Epithelial cell of esophagus (primary cell): ENCODE data around the gene CBX4.

Experiments
- DNase-seq: peaks from one replicate; pipeline ENCODE4 v3.0.0; 2010; ENCODE audit warnings: low read depth
- H3K4me3 ChIP-seq: 2 replicates; pipeline ENCODE4 v1.5.1; 2011; ENCODE audit warnings: mild to moderate bottlenecking, low read length, control low read depth
- CTCF ChIP-seq: IDR thresholded peaks from 2 replicates; pipeline ENCODE4 v1.5.1; 2011; ENCODE audit warnings: low read depth, mild to moderate bottlenecking, low read length, control low read depth, inconsistent platforms; ENCODE audit not compliant: insufficient read depth; ENCODE audit errors: missing control alignments

The CBX4 gene

DNA sequence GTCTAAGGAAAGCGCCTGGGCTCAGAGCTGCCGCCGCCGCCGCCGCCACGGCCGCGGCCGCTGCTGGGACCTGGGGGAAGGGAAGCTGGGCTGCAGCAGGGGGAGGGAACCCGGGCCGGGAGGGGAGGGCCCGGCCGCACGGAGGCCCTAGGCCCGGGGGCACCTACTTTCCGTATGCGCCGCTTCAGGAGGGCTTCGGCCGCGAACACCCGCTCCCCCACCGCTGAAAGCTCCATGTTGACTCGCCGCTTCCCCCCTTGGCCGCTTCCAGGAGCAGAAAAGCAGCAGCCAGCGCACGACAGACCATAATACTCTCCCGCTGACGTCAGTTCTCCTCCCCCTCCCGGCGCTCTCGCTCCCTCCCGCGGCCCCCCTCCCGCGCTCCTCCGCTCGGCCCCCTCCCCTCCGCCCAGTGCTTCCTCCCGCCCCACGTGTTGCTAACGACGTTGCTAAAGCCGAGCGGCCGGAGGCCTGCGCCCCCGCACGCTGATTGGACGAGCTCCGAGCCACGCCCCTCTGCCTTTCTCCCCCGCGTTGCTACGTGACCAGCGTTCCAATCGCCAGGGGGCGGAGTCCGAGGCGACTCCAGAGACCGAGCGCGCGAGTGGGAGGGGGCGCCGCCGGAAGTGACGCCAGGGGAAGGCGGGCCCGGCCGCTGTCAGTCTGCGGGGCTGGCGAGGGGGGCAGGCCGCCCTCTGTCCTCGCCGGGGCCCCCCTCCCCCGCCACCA is 42.3 kb downstream of the CBX4 start, which contains the start of gene CBX8:
CBX8 (minus strand) TSS at position 315 of the 729 bp plus-strand sequence; CDS start at position 236, 79 bp downstream.
- DNase-seq = peak; percentile 100
- TF ChIP-seq CTCF = no peak
- H3K4me3 ChIP-seq = peak within 1 kb of the TSS; percentile 76

DNA sequence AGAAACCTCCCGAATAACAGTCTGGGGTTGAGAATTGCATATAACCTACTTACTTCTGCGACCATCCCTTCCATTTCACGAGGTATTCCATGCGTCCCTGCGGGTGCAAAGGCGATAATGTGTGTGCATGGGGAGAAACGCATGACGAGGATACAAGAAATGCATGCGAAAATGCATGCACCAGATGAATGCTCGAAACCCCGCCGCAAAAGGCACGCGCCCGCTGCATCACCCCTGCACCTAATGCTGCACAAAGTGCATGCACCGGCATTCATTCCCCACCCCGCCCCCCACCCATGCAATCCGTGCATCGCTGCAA is 42.8 kb downstream of the CBX4 start:
- H3K4me3 ChIP-seq = peak overlapping the region; percentile 76
- no peak for DNase-seq
- TF ChIP-seq CTCF = no peak

- no peak for TF ChIP-seq CTCF
- H3K4me3 ChIP-seq = peak overlapping the region; percentile 76
Measured at GRCh38 chr17:79795795-79796443, 43.3 kb downstream of the CBX4 start.

DNA sequence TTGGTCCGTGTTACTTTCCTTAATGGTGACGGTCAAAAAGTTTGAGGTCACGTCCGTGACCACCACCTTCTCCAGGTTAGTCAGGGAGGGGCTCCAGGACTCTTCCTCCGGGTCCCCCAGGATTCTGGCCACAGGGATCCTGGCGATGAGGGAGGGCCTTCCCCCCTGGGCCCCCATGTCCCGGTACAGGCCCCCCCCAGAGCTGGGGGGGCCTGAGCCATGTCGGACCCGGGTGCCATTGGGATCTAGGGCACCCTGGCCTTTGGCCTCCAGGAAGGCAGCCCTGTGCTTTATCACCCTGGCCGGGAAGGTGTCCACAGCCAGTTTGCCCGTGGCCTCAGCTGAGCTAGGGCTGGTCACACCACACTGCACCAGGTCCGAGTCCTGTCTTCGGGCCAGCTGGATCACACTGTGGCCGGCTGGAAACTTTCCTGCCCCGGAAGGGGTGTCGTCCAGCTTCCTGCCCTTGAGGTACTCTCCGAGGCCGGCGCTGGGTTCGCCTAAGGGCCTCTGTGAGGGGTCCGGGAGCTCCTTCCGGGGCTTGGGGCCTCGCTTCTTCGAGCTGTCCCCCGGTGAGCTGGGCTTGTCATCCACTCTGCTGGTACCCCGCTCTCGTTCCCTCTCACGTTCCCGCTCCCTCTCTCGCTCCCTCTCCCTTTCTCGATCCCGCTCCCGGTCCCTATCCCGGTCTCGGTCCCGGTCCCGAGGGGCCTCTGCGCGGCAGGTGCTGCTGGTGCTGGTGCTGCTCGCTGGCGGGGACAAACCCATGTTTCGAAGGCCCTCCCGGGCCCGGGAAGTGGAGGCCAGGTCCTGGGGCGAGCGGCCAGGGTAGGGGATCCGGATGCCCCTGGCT is 44.4 kb downstream of the CBX4 start:
- no peak for TF ChIP-seq CTCF
- H3K4me3 ChIP-seq = no peak overlapping the region
- no peak for DNase-seq

More at GRCh38 chr17:79795795-79796443, 43.3 kb downstream of the CBX4 start:
- no peak for DNase-seq

GRCh38 chr17:79793924-79794304 is 45.3 kb downstream of the CBX4 start:
- no peak for DNase-seq
- no peak overlapping the region for H3K4me3 ChIP-seq
- no peak for TF ChIP-seq CTCF

DNA sequence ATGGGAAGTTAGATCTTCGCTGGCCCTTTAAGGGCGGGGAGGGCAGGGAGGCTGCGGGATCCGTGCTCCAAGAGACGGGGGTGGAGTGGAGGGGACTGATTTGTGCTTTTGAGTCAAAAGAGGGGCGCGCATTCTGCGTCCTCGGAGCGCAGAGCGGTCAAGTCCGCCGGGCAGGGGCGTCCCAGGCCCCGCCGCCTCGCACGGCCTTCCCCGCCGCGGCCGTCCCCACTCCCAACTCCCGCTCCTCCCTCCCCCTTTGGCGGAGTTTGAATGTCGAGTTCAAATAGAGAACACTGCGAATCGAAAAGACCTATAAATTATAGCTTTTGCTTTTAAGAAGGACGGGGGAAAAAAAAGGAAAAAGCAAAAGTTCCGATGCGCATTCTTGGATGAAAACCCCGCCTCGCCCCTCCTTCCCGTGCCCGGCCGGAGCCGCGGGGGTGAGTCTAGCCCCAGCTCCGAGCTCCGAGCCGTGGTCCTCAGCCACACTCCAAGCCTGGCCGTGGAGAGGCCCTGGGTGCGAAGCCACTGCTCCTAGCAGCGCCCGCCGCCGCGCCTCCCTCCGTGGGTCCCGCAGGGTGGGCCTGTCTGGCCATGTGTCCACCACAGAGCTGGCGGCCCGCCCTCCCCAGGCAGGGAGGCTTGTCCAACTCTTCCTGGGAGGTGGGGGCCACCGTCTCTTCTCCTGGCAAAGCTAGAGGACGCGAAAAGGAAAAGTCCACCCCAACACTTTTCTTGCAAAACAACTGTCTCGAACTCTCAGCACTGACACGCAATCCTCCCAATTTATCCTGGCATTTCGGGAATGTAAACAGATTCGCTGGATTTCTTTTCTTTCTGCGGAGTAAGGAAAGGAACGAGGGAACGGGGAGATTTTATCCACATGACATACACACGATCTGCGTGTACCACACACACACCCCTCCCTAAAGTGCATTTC is 46.0 kb downstream of the CBX4 start:
- no peak for TF ChIP-seq CTCF
- peak overlapping the region; percentile 37 for H3K4me3 ChIP-seq
- DNase-seq = no peak
